ENCODE measurements around the gene SKI.

The SKI gene

GRCh38 chr1:2339206-2340085, 111.3 kb downstream of the SKI start:
- DNase-seq (ENCODE audit: low spot score), result no peak

DNA sequence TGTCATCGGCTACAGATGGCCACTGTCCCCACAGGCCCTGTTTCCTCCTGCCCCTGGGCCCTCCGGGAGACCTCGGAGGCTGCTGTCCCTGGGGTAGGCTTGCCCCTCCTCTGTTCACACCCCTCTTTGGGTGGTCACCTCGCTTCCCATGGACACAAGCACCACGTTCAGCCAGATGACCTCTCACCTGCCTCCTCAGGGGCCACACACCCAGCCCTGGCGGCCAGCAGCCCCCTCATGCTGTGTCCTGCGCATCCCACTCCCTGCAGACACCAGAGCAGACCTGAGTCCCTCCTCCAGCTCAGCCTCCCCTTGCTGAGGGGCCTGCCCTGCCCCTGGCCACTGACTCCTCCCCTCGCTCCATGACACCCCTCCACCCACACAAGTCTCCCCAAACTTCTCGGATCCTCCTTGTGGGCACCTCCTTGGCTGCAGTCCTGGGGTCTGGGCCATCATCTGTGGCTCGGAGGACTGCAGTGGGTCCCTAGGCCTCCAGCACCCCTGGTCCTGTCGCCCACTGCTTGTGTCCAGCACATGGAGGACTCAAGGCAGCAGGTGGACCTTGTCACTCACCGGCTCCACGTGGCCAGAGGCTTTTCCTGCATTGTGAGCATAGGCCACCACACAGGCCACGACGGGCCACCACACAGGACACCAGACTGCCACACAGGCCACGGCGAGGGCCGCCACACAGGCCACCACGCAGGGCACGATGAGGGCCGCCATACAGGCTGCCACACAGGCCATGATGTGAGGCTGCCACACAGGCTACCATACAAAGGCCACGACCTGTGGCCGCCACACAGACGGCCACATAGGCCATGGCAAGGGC, 112.2 kb downstream of the SKI start:
- no peak for DNase-seq (ENCODE audit: low spot score)

DNA sequence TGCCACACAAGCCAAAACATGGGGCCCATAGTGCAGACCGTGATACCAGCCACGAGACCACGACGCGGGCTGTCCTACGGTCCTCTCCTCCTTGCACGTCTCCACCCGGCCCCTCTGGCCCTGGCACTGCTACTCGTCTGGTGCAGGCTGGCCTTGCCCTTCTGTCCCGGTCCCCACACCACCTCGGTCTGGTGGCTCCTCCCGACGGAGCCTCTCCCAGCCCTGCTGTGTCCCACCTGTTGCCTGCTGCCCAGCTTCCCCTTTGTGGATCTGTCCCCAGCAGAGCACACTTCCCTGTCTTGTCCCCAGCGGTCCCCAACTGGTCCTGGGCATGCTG, 112.8 kb downstream of the SKI start:
- no peak for DNase-seq (ENCODE audit: low spot score)

- DNase-seq (ENCODE audit: low spot score), result no peak
Measured at GRCh38 chr1:2341706-2342383, 113.7 kb downstream of the SKI start.

GRCh38 chr1:2342384-2343022, 114.4 kb downstream of the SKI start:
- DNase-seq (ENCODE audit: low spot score), result no peak

DNA sequence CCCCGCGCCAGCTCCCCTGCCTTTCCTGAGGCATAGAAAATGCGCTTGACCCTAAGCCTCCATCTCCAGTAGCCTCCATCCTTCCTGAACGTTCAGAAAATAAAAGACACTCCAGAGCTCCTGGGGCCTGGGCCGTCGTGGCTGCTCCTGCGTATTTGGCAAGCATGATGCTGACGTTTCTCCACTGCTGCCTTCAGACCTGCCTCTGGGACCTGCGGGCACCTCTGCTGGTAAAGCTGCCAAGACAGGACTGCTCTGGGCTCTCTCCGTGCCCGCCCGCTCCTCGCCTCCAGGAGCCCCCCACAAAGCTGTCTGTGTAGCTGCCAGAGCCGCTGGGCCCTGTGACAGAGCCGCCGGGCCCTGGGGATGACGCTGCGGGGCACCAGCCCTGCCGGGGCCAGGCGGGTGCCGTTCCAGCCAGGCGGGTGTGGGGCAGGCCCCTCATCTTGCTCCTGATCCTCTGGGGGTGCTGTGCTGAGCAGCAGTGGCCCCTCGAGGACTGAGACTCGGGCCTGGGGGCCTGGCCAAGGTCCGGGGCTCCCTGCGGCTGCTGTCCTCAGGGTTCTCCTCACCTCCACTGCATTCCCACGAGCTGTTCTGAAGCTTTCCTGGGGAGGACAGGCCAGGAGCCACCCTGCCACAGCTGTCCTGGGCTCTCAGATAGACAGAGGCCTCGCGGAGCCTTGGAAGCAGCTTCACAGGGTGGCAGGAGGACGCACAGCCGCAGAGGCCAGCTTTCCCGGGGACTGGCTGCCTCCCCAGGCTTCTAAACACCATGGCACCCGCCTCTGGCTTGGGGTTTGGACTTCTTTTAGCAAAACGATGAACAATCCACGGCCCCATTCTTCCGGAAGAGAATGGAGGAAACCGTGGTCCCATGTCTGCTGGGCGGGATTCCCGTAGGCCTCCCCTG, 115.2 kb downstream of the SKI start:
- no peak for DNase-seq (ENCODE audit: low spot score)

GRCh38 chr1:2344121-2344681, 116.1 kb downstream of the SKI start:
- DNase-seq (ENCODE audit: low spot score), result no peak

DNA sequence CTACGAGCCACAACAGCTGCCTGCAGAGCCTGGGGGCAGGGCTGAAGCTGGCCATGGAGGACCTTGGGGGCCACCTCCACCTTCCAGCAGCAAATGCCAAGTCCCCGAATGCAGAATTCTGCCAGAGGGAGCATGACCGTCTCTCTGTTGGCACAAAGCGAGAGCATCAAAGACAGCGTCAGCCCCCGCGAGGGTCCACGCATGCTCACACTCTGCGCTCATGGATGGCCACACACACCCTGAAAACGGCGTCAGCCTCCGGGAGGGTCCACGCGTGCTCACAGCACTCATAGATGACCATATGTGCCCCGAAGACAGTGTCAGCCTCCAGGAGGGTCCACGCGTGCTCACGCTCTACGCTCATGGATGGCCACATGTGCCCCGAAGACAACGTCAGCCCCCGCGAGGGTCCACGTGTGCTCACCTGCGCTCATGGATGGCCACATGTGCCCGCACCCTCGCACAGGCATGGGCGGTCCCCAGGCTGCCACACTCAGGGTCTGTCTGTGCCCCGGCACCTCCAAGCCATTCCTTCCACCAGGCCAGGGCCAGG, 116.7 kb downstream of the SKI start:
- DNase-seq (ENCODE audit: low spot score), result no peak

- DNase-seq (ENCODE audit: low spot score), result no peak
Measured at GRCh38 chr1:2345297-2346075, 117.4 kb downstream of the SKI start.

- no peak for DNase-seq (ENCODE audit: low spot score)
Measured at GRCh38 chr1:2346691-2347408, 118.7 kb downstream of the SKI start.

DNA sequence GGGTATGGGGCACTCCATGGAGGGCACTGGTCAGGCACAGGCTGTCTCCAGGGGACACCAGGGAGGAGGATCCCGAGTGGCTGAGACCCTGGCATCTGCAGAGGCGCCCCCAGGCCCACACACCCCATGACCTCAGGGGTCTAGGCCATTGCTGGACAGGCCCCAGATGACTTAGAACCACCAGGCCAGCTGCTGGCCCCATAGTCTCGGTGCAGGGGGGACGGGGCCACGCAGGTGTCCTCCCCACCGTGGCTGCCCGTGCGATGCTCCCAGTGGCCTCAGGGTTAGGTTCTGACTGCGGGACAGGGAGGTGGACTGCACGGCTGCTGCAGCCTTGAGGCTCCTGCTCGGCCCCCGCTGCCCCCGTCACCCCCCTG, 119.3 kb downstream of the SKI start:
- no peak for DNase-seq (ENCODE audit: low spot score)

- no peak for DNase-seq (ENCODE audit: low spot score)
Measured at GRCh38 chr1:2347896-2348295, 119.8 kb downstream of the SKI start.

DNA sequence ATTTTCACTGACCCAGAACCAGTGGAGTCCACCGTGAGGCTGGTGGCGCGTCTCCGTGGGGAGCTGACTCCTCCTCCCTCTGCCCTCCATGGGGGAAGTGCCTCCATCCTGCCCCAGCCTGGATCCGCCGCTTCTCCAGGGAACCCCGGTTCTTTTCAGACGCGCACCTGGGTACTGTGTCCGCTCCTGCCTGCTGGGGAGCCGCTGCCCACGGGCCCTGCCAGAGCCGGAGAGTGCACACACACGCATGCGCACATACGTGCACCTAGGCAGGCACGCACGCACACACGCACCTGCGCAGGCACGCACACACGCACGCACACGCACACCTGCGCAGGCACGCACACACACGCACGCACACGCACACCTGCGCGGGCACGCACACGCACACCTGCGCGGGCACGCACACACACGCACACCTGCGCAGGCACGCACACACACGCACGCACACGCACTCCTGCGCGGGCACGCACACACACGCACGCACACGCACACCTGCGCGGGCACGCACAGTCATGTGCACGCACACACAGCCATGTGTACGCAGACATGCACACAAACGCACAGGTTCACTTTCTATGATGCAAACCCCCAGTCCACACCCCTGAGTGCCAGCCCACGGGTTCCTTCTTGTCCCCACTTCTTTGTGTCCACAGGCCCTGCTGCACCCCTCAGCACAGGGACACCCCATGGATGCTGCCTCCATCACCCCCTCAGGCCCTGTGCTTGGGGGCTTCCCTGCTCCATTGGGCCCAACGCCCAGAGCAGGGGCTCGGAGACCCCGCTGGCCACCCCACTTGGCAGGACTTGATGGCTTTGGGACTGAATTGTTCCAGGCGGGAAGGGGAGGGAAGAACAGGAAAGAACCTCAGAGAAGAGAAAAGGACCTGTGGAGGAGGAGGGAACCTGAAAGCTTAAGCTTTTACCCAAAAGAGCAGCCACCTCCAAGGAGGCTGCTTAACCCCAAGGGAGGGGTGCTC, 120.5 kb downstream of the SKI start:
- DNase-seq (ENCODE audit: low spot score), result no peak

- no peak for DNase-seq (ENCODE audit: low spot score)
Measured at GRCh38 chr1:2349806-2350205, 121.7 kb downstream of the SKI start.

- no peak for DNase-seq (ENCODE audit: low spot score)
Measured at GRCh38 chr1:2350501-2350900, 122.4 kb downstream of the SKI start.

GRCh38 chr1:2350911-2351655, 123.0 kb downstream of the SKI start:
- no peak for DNase-seq (ENCODE audit: low spot score)

GRCh38 chr1:2351723-2352122, 123.6 kb downstream of the SKI start:
- no peak for DNase-seq (ENCODE audit: low spot score)

Measured in CD4-positive, alpha-beta T cell treated with Interleukin-2 at 100 ng/mL for 4 hours (primary cell).